RWPE2 (cell line): Measurements from ENCODE around the gene C5orf58.
A peak's percentile ranks its signal among the peaks of the same experiment; 100 is the strongest.

Experiments
- ATAC-seq: fragments of 200-7000 bp; cut with Tn5 transposase; 3 replicates; pipeline ENCODE4 v1.9.1; 2021; ENCODE audit warnings: low read depth
- DNase-seq: peaks from one replicate; pipeline ENCODE4 v3.0.0-alpha.2; 2020; ENCODE audit warnings: low spot score
- H3K27ac ChIP-seq: fragments of 450-650 bp; 2 replicates; pipeline ENCODE4 v1.5.1; 2017; ENCODE audit warnings: mild to moderate bottlenecking; ENCODE audit not compliant: poor library complexity, severe bottlenecking
- H3K27me3 ChIP-seq: fragments of 250-450 bp; sonication (Bioruptor Pico); 2 replicates; pipeline ENCODE4 v1.5.1; 2021; ENCODE audit warnings: mild to moderate bottlenecking, moderate library complexity; ENCODE audit not compliant: insufficient read depth, poor library complexity, severe bottlenecking
- H3K36me3 ChIP-seq: fragments of 250-450 bp; sonication (Bioruptor Pico); 2 replicates; pipeline ENCODE4 v1.5.1; 2020; ENCODE audit warnings: low read depth, mild to moderate bottlenecking, moderate library complexity
- H3K4me1 ChIP-seq: fragments of 250-450 bp; sonication (Bioruptor Pico); 2 replicates; pipeline ENCODE4 v1.5.1; 2021; ENCODE audit warnings: mild to moderate bottlenecking, moderate library complexity; ENCODE audit not compliant: insufficient read depth, poor library complexity, severe bottlenecking
- H3K4me3 ChIP-seq: fragments of 250-450 bp; sonication (Bioruptor Pico); 2 replicates; pipeline ENCODE4 v1.5.1; 2021; ENCODE audit warnings: mild to moderate bottlenecking, moderate library complexity; ENCODE audit not compliant: severe bottlenecking
- H3K9me3 ChIP-seq: fragments of 250-450 bp; sonication (Bioruptor Pico); 2 replicates; pipeline ENCODE4 v1.5.1; 2021; ENCODE audit warnings: mild to moderate bottlenecking, moderate library complexity; ENCODE audit not compliant: severe bottlenecking
- TF ChIP-seq, protein P1 (sequence below): fragments of 450-650 bp; IDR thresholded peaks from one replicate; pipeline ENCODE4 v1.5.1; 2017; ENCODE audit warnings: mild to moderate bottlenecking, moderate library complexity; ENCODE audit not compliant: poor library complexity, severe bottlenecking

Gene C5orf58

DNA sequence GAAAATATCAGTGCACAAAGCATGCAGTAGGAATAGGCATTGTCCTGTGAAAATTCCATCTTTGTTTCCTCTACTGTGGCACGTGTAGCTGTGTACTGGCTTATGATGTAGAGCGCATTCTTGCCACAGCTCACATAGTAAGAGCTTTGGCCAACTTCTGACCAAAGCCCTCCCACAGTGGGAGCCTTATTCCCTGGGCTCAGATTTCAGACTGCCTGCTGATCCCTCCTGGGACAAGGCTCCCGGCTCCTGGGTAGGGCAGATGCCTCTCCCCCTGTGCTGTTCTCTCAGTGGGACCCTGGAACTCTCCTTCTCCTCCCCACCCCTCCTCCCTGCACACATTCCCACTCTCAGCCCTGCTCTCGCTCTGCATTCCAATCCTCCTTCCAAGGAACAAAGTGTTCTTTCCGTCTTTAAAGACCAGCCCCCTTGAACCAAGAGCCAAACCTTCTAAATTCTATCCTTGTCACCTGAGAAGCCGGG is 47.3 kb downstream of the C5orf58 start:
- ATAC-seq = peak; percentile 19; the same call in 1 of the 3 replicates
- DNase-seq = no peak
- Histone ChIP-seq H3K4me1 (no peaks in the 10 kb centered on the region), H3K9me3 (no peaks in the 10 kb centered on the region), H3K4me3 (no peak overlapping the region), H3K36me3 (no peaks in the 10 kb centered on the region), H3K27me3 (peaks cover 3% of the 10 kb centered on the region), H3K27ac (no peak overlapping the region)
- TF ChIP-seq, protein P1, sequence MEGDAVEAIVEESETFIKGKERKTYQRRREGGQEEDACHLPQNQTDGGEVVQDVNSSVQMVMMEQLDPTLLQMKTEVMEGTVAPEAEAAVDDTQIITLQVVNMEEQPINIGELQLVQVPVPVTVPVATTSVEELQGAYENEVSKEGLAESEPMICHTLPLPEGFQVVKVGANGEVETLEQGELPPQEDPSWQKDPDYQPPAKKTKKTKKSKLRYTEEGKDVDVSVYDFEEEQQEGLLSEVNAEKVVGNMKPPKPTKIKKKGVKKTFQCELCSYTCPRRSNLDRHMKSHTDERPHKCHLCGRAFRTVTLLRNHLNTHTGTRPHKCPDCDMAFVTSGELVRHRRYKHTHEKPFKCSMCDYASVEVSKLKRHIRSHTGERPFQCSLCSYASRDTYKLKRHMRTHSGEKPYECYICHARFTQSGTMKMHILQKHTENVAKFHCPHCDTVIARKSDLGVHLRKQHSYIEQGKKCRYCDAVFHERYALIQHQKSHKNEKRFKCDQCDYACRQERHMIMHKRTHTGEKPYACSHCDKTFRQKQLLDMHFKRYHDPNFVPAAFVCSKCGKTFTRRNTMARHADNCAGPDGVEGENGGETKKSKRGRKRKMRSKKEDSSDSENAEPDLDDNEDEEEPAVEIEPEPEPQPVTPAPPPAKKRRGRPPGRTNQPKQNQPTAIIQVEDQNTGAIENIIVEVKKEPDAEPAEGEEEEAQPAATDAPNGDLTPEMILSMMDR = no peak

DNA sequence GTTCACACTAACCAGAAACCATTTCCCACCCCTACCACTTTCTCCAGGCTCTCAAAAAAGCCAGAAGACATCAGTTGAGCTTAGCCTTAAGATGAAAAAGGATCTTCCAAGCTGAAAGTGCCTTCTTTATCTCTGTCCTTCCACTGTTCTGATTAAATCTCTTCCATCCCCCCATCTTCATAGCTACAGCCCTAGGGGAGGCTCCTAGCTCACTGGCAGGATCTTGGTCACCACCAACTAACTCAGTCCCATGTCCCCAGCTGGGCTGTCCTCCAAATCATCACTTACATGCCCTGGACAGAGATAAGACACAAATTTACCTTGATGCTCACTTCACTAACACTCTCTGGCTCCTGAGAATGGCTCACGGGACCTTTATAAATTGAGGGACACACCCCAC is 50.5 kb downstream of the C5orf58 start:
- ATAC-seq = no peak
- no peak overlapping the region for H3K4me3 ChIP-seq
- H3K27ac ChIP-seq = no peak overlapping the region
- peaks cover 6% of the 10 kb centered on the region for H3K27me3 ChIP-seq
- TF ChIP-seq, protein P1 = no peak
- no peaks in the 10 kb centered on the region for H3K36me3 ChIP-seq
- DNase-seq = no peak
- H3K4me1 ChIP-seq = no peaks in the 10 kb centered on the region
- H3K9me3 ChIP-seq = no peaks in the 10 kb centered on the region

DNA sequence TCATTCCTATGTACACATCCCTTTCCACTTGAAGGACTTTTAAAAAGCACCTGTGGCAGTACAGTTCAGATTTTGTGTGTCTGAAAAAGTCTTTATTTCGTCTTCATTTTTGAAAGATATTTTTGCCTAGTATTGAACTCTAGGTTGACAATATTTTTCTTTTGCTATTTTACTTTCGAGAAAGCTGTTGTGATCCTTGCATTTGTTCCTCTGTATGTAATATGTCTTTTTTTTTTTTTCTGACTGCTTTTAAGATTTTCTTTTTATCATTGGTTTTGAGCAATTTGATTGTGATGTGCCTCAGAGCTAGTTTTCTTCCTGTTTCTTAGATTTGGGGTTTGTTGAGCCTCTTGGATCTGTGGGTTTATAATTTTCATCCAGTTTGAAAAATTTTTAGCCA is 51.4 kb downstream of the C5orf58 start:
- TF ChIP-seq, protein P1 = no peak
- Histone ChIP-seq H3K4me1 (no peaks in the 10 kb centered on the region), H3K4me3 (no peak overlapping the region), H3K36me3 (no peaks in the 10 kb centered on the region), H3K9me3 (no peaks in the 10 kb centered on the region), H3K27ac (no peak overlapping the region), H3K27me3 (peaks cover 6% of the 10 kb centered on the region)
- no peak for DNase-seq
- no peak for ATAC-seq

DNA sequence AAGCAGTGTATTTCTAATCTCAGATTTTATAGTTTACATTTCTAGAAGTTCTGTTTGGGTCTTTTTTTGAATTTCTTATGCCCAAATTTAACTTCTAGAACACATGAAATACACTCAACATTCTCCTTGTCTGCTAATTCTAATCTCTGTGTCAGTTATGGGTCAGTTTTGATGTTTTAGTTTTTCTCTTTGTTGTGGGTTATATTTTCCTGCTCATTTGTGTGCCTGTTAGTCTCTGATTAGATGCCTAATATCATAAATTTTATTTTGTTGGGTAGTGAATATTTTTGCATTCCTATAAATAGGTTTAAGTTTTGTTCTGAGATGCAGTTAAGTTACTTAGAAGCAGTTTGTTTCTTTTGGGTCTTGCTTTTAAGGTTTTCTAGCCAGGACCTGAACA is 52.4 kb downstream of the C5orf58 start:
- Histone ChIP-seq H3K4me3 (no peak overlapping the region), H3K36me3 (no peaks in the 10 kb centered on the region), H3K27ac (no peak overlapping the region), H3K27me3 (peaks cover 6% of the 10 kb centered on the region), H3K9me3 (peaks cover 1% of the 10 kb centered on the region), H3K4me1 (no peaks in the 10 kb centered on the region)
- ATAC-seq (no peak), DNase-seq (no peak)
- TF ChIP-seq, protein P1 = no peak

DNA sequence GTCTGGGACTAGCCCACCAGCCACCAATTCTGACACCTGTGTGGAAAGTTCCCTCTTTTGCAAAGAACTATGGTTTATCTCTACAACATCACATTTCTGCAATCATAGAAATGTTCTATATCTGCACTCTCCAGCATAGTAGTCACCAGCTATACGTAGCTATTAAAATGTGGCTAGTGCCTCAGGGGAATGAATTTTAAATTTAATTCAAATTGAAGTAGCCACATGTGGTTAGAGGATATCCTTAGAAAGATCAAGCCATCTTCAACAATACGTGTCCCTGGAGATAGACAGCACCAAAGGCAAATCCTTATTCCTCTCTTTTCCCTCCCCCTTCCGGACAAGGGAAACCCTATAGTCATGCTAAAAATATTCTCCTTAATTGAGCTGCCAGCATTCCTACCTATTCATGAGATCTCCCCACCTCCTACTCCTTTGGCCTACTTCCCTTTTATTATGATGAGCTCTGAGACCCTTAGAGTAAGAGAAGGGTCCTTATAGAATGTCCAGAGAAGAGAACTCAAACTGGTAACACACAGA is 53.7 kb downstream of the C5orf58 start:
- Histone ChIP-seq H3K27ac (no peak overlapping the region), H3K4me3 (no peak overlapping the region), H3K36me3 (no peaks in the 10 kb centered on the region), H3K9me3 (peaks cover 3% of the 10 kb centered on the region), H3K4me1 (no peaks in the 10 kb centered on the region), H3K27me3 (peaks cover 6% of the 10 kb centered on the region)
- TF ChIP-seq, protein P1 = no peak
- DNase-seq (no peak), ATAC-seq (no peak)
